HG02973 (cell line): Measurements from ENCODE around the gene RBMS3.

Experiments used
- ATAC-seq: cut with Tn5 transposase; IDR thresholded peaks from one replicate; pipeline ENCODE4 v1.9.1; 2021; ENCODE audit warnings: moderate library complexity; ENCODE audit not compliant: unreplicated experiment

Gene RBMS3

GRCh38 chr3:29608414-29609327, 327.8 kb downstream of the RBMS3 start:
- ATAC-seq: no peak

GRCh38 chr3:29609328-29609811, 328.5 kb downstream of the RBMS3 start:
- ATAC-seq: no peak

GRCh38 chr3:29610781-29611180, 329.9 kb downstream of the RBMS3 start:
- no peak for ATAC-seq

- no peak for ATAC-seq
Observed at GRCh38 chr3:29611252-29611651, 330.4 kb downstream of the RBMS3 start.

GRCh38 chr3:29612536-29612935, 331.7 kb downstream of the RBMS3 start:
- ATAC-seq: no peak

GRCh38 chr3:29614954-29615353, 334.1 kb downstream of the RBMS3 start:
- ATAC-seq: no peak

GRCh38 chr3:29618395-29619282, 337.8 kb downstream of the RBMS3 start:
- no peak for ATAC-seq

GRCh38 chr3:29619676-29620075, 338.8 kb downstream of the RBMS3 start:
- ATAC-seq: no peak

GRCh38 chr3:29627136-29628117, 346.6 kb downstream of the RBMS3 start:
- no peak for ATAC-seq

- ATAC-seq: no peak
Observed at GRCh38 chr3:29628795-29629194, 347.9 kb downstream of the RBMS3 start.

GRCh38 chr3:29635888-29636287, 355.0 kb downstream of the RBMS3 start:
- ATAC-seq: no peak

- ATAC-seq: no peak
Observed at GRCh38 chr3:29637068-29637467, 356.2 kb downstream of the RBMS3 start.

- ATAC-seq: no peak
Observed at GRCh38 chr3:29639578-29640290, 358.9 kb downstream of the RBMS3 start.

- no peak for ATAC-seq
Observed at GRCh38 chr3:29642393-29643033, 361.6 kb downstream of the RBMS3 start.

GRCh38 chr3:29643034-29643425, 362.2 kb downstream of the RBMS3 start:
- no peak for ATAC-seq

GRCh38 chr3:29644261-29644660, 363.4 kb downstream of the RBMS3 start:
- ATAC-seq: no peak

GRCh38 chr3:29644956-29645636, 364.2 kb downstream of the RBMS3 start:
- no peak for ATAC-seq

GRCh38 chr3:29646043-29646442, 365.2 kb downstream of the RBMS3 start:
- ATAC-seq: no peak
